HPDE6-E6E7 (cell line): ENCODE data around the gene HSPG2.
"Not testable (repeated sequence)": the region's sequence is repeated elsewhere in the genome, so short reads cannot be mapped to it uniquely, and the experiment has no call there.

Experiments used
- DNase-seq: peaks from one replicate; pipeline ENCODE4 v3.0.0; 2011; ENCODE audit warnings: missing footprints; ENCODE audit errors: extremely low spot score

Gene HSPG2

DNA sequence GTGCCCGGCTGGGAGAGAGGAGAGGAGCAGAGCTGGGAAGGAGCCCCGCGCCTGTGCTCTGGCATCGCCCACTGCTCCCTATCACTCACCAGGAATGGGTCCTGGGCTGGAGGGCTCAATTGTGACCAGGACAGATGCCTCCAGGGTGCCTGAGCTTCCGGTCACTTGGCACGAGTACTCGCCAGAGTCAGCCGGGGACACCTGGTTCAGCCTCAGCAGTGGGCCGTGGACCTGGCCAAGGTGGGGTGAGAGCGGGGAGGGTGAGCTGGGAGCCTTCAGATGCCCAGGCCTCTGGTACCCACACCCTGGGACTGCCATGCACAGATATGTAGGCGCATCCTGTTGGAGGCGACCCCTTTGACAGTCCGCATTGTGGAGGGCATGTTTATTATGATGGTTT lies 93.9 kb downstream of the HSPG2 start:
- no peak for DNase-seq

DNA sequence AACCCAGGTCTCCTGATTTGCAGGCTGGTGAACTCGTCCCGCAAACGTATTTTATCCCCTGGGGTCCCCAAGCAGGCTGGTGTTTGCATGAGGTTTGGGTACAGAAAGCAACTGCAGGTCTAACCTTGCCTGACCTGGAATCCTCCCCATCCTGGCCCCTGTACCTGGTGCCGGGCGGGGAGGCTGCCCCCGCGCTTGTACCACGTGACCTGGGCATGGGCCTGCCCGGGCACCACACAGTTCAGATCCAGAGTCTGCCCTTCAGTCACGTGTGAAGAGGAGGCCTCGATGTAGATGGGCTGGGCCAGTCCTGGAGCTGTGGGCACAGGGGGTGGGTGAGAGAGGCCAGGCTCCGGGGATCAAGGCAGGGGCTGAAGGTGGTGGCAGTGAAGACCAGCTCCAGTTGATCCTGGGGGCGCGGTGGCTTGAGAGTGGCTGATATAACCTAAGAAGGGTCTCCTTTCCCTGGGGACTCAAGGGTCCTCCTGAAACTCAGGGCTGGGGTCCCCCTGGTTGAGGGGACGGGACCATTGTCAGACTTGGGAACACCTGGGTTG lies 94.4 kb downstream of the HSPG2 start:
- DNase-seq, result no peak

GRCh38 chr1:21841852-21842466 lies 95.2 kb downstream of the HSPG2 start:
- DNase-seq, result no peak

DNA sequence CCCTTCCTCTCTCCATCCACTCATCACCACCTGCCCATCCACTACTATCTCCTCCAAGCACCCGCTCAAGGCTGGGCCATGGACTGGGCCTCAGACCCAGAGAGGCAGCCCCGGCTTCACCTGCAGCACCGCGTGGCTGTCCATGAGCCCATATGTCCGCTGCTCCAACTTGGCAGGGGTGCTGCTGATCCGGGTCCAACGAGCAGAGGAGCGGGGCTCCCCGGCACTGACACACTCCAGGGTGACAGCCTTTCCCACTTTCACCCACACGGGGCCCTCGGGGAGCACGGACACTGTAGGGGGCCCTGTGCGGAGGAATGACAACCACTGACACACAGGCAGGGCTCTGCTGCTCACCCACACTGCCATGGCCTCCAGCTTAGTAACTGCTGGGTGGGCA lies 96.1 kb downstream of the HSPG2 start:
- DNase-seq, result no peak

- DNase-seq, result no peak
These were observed 97.6 kb downstream of the HSPG2 start for GRCh38 chr1:21839337-21840037.

DNA sequence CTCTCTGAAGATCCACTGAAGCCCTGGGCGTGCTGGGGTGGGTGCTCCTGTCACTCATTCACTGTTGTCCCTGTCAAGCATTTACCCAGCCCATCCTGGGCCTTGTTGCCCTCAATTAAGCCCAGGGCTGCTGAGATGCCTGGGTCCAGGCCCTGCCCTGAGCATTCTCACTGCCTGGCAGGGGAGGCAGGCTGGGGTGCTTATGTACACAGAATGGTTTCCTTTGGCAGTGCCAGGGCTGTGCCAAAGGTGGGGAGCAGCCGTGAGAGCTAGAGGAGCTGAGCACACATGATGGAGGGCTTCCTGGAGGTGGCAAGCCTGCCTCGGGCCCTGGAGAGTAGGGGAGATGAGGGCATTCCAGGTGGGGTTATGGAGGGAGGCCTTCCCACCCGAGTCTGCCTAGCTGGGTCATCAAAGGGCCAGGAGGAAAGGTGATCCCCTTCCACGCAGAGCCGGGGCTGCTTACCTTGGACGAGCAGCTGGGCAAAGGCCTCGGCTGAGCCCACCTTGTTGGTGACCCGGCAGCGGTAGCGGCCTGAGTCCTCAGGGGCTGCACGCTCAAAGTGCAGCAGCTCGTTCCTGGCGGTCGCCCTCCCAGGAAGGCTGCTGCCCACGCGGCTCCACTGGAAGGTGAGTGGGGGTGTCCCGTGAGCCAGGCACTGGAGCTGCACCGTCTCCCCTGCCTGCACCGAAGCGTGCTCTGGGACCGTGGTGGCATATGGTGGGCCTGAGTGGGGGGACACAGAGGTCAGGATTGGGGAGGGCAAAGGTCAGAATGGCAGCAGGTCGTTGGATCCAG lies 98.6 kb downstream of the HSPG2 start:
- no peak for DNase-seq

DNA sequence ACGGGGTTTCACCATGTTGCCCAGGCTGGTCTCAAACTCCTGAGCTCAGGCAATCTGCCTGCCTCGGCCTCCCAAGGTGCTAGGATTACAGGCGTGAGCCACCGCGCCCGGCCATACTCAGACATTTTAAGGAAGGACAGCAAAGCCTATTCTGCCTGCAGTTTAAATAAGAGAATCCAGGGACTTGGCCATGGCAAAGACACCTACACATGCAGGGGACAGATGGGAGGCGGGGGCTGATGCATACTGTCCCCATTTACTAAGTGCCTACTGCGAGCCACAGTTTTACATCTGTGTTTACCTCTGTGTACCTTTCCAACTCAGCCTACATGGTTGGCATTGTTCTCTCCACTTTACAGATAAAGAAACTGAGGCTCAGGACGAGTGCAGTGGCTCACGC lies 99.6 kb downstream of the HSPG2 start:
- no peak for DNase-seq

DNA sequence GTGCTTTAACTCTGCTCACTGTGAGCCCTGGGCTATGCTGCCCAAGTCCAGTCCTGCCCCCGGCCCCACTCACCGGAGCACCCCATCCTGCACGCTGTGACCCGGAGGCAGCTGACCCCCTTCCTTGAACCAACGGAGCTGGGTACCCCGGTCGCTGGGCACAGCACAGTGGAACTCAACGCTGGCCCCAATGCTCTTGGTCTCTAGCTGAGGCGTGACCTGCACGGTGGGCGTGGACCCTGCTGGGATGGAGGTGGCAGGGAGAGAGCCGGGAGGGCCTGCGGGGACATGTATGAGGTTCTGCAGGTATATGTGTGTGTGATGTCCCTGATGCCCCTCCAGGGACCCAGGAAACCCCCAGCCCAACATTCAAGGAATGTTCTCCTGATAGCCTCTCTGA lies 100.4 kb downstream of the HSPG2 start:
- DNase-seq, result no peak

DNA sequence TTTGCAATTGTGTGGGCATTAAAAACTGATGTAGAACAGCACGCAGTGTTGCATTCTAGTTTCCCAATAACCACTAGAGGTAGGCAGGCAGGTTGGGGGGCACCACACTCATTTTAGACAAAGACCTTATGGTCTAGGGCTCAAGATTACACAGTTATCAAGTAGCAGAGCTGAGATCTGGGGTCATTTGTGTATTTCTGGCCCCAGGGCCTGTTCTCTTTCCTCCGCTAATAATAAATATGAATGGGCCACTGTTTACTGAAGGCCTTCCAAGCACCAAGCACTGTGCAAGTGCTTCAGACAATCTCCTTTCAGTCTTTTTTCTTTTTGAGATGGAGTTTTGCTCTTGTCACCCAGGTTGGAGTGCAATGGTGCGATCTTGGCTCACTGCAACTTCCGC lies 101.1 kb downstream of the HSPG2 start:
- DNase-seq, result no peak

DNA sequence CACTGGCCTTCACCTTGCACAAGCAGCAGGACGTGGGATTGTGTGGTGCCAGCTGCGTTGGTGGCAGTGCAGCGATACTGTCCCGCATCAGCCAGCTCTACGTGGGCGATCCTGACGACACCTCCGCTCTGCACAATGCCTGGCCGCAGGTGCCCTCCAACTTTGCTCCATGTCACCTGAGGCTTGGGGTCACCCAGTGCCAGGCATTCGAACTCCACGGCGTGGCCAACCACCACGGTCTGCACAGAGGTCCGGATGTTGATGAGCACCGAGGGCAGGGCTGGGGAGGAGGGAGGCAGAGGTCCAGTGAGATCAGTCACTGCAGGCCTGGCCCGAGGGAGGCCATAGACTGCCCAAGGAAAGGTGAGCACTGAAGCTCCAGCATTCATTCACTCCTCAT lies 102.4 kb downstream of the HSPG2 start:
- no peak for DNase-seq

DNA sequence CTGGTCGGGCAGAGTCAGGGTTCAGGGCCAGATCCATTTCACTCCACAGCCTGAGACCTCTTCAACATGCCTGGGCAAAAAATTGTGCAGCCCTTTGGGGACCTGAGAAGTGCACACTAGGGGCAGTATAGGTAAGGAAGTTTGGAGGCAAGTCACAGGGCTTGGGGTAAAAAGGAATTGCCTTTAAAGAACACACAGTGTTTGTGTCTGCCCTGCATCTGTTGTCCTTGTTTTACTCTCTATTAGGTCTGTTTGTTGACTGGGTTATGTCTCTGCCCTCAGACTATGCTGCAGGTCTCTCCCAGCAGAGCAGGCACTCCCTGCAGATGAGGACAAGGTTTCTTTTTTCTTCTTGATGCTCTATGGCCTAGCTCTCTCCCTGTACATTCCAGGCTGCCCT lies 103.0 kb downstream of the HSPG2 start:
- DNase-seq, result no peak

DNA sequence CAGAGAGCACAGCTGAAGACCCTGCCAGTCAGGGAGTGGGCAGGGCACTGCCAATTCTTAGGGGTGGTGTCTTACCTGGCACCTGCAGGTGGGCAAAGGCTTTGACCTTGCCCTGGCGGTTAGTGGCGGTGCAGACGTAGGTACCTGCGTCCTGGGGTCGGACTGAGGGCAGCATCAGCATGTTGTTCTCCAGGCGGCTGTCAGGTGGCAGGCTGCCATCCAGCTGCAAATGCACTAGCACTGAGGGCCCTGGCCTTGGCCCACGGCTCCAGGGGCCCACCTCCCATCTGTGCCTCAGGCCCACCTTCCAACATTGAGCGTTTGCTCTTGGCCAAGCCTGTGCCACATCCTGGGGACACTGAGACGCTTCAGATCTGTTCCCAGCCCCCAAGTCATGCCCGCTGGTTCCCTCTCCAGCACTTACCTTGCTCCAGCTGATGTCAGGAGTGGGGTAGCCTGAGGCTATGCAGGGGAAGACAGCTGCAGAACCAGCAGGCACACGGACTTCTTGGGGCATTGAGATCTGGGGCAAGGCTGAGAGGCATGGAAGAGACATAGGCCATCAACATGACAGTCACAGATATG lies 103.6 kb downstream of the HSPG2 start:
- no peak for DNase-seq

DNA sequence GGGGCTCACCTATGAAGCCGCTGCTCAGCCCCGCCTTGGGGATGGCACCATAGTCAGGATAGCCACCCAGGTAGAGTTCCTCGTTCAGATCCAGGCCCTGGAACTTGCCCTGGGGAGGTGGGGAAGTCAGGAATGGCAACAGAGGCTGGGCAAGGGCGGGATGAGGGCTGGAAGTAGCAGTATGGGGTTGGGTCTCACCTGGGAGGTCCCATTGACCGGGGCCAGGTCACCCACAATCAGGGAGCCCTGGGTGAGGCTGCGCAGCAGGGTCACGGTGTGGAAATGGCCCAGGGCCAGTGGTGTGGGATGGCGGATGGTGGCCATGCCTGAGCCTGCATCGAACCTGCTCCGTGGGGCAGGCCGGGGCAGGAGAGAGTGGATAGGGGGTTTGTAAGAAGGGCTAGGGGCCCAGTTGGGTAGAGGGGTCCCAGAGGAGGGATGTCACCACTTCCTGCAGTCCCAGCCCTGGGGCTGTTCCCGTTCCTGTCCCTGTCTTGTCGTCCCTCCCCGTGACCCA lies 105.6 kb downstream of the HSPG2 start:
- DNase-seq, result no peak

- DNase-seq, result no peak
These were observed 106.2 kb downstream of the HSPG2 start for GRCh38 chr1:21830792-21831453.

DNA sequence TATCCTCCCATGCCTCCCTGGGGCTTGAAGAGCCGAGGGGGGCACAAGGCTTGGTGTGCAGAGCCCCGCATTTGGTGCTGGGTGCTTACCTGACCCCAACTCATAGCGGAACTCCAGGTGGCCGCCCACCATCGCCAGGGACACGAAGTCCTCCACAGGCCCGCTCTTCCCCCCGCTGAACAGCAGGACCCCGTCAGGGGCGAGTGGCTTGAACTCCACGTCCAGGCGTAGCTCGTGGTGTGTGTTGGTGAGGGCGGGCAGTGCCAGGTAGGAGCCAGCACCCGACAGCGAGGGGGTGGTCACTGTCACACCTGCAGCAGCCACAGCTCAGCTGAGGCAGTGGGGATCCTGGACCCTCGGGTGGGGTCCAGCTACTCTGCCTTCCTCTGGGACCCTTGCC lies 107.8 kb downstream of the HSPG2 start:
- no peak for DNase-seq

DNA sequence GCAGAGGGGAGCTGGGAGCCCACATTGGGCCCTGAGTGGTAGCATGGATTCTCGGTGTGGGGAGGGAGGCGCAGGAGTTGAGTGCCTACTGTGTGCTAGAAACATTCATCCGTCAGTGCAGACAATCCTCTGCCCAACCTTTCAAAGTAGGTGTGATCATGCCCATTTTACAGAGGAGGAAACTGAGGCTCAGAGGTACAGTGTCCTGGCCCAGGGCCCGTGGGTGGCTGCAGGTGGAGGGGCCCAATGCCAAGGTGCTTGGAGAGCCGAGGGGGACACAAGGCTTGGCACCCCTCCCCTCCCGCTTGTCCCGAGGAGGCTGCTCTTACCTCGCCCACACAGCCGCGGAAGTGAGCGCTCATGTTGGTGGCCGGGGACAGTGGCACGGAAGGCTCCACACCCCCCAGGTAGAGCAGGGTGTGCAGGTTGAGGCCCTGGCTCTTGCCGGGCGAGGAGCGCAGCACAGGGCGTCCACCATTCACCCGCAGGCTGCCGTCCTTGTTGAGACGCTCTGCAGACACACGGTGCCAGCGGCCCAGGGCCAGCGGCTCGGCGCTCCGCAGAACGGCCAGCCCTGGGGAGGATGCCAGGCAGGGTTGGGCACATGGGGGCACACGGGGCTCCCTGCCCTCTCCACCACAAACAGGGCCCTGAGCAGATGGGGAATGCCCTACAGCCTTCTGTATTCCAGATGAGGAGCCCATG lies 108.5 kb downstream of the HSPG2 start:
- no peak for DNase-seq

- no peak for DNase-seq
These were observed 109.0 kb downstream of the HSPG2 start for GRCh38 chr1:21828075-21828474.

DNA sequence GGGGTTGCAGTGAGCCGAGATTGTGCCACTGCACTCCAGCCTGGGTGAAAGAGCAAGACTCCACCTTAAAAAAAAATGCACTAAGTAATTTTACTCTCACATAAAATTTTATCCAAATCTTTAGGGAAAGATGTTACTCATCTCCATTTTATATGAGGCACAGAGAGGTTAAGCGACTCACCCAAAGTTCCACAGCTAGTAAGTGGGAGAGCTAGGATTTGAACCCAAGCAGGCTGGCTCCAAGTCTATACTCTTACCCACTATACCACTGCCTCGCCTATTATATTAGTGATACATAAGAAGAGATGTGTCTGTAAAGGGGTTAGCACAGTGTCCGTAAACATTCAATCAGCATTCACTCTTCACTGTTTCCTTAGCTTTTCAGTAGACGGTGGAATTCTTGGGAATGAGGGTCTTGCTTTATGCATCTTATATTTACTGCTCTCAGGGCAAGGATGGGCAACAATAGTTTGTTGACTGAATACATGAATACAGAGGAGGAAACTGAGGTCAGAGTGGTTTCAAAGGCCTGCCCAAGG lies 109.9 kb downstream of the HSPG2 start:
- DNase-seq, result no peak

GRCh38 chr1:21826694-21827093 lies 110.4 kb downstream of the HSPG2 start:
- DNase-seq, result not testable (repeated sequence)

- DNase-seq, result no peak
These were observed 111.7 kb downstream of the HSPG2 start for GRCh38 chr1:21825393-21825792.

GRCh38 chr1:21824926-21825325 lies 112.2 kb downstream of the HSPG2 start:
- DNase-seq, result no peak
